HepG2 (cell line): ENCODE measurements around the gene TLK2. TPM values are rescaled to one million over a fixed set of nuclear protein-coding genes. Genes with fewer than 3 reads are reported as not detected.
"Not testable (repeated sequence)": the region's sequence is repeated elsewhere in the genome, so short reads cannot be mapped to it uniquely, and the experiment has no call there.

Experiments
- ATAC-seq: fragments of 200-7000 bp; cut with Tn5 transposase; 3 replicates; pipeline ENCODE4 v1.9.1; 2020; ENCODE audit warnings: mild to moderate bottlenecking, moderate library complexity
- BruUV-seq: library from RNA; stranded (reverse); fragments of 400-500 nt; replicated peaks from 2 replicates; lab custom pipeline; 2021; lab: Mats Ljungman, UMichigan
- CTCF ChIA-PET: fragments of 300-600 bp; formaldehyde crosslinking; extraction: SDS; loops from one replicate; lab custom pipeline; 2021; ENCODE audit warnings: low total read pairs, inconsistent platforms, low intra/inter-chr PET ratio; lab: Yijun Ruan, JAX
- POLR2A ChIA-PET: fragments of 350-600 bp; sonication (Branson Sonifier 250); formaldehyde crosslinking; loops from one replicate; lab custom pipeline; 2020; ENCODE audit warnings: antibody characterized with exemption, inconsistent platforms; lab: Yijun Ruan, JAX
- DNase-seq: peaks from one replicate; pipeline ENCODE4 v3.0.0-alpha.2; 2015; ENCODE audit warnings: low spot score
- FAIRE-seq: peaks from 3 replicates; lab custom pipeline; 2011; peaks lifted over from hg19 to GRCh38; lab: Jason Lieb, UNC
- H2AFZ ChIP-seq: one replicate; pipeline ENCODE4 v1.6.1; 2011; ENCODE audit warnings: low read length, inconsistent platforms
- H3K27ac ChIP-seq: fragments of 300-600 bp; 3 replicates; pipeline ENCODE4 v1.8.0; 2011; ENCODE audit warnings: mixed run types, mild to moderate bottlenecking, mixed read lengths, low read length, inconsistent platforms; ENCODE audit not compliant: insufficient read depth; ENCODE audit errors: extremely low read length
- H3K27me3 ChIP-seq, 2 experiments: fragments of 200-600 bp in 1 of 2; 2 replicates in 1 of 2; 3 replicates in 1 of 2; pipeline versions ENCODE4 v1.6.0 to v1.8.0; 2011; ENCODE audit warnings: low read length in 2 of 2, mild to moderate bottlenecking in 2 of 2, moderate library complexity in 2 of 2, inconsistent platforms in 1 of 2; ENCODE audit not compliant: insufficient read depth in 2 of 2, control insufficient read depth in 1 of 2
- H3K36me3 ChIP-seq, 2 experiments: fragments of 200-600 bp in 1 of 2; replicated peaks in 1 of 2; 2 replicates in 1 of 2; 3 replicates in 1 of 2; pipeline versions ENCODE4 v1.5.1 to v1.8.0; 2011; ENCODE audit warnings: low read length in 2 of 2, inconsistent platforms in 1 of 2; ENCODE audit not compliant: insufficient read depth in 2 of 2, control insufficient read depth in 1 of 2
- H3K4me1 ChIP-seq: 2 replicates; pipeline ENCODE4 v1.5.1; 2012; ENCODE audit warnings: low read length, inconsistent platforms; ENCODE audit not compliant: insufficient read depth
- H3K4me2 ChIP-seq: 2 replicates; pipeline ENCODE4 v1.6.0; 2011; ENCODE audit warnings: low read depth, low read length, inconsistent platforms
- H3K4me3 ChIP-seq, 3 experiments: fragments of 200-600 bp in 1 of 3; sonication (generic), shearing (Covaris generic) in 1 of 3; replicated peaks in 1 of 3; 2 replicates each; pipeline ENCODE4 v1.5.1; 2011 to 2016; ENCODE audit warnings: low read length in 3 of 3, inconsistent platforms in 2 of 3, low read depth in 2 of 3, mild to moderate bottlenecking in 2 of 3, control low read depth in 1 of 3, mixed read lengths in 1 of 3; ENCODE audit not compliant: insufficient read depth in 1 of 3
- H3K79me2 ChIP-seq: one replicate; pipeline ENCODE4 v1.6.1; 2011; ENCODE audit warnings: low read length, inconsistent platforms; ENCODE audit not compliant: insufficient read depth
- H3K9ac ChIP-seq: 2 replicates; pipeline ENCODE4 v1.6.0; 2011; ENCODE audit warnings: mild to moderate bottlenecking, low read depth, low read length, inconsistent platforms; ENCODE audit not compliant: insufficient read depth
- H3K9me3 ChIP-seq: 2 replicates; pipeline ENCODE4 v1.5.1; 2012; ENCODE audit warnings: mild to moderate bottlenecking, low read length
- H4K20me1 ChIP-seq: 2 replicates; pipeline ENCODE4 v1.6.0; 2011; ENCODE audit warnings: inconsistent platforms, mild to moderate bottlenecking, low read length, moderate library complexity; ENCODE audit not compliant: insufficient read depth
- ZKSCAN8 ChIP-seq: IDR thresholded peaks from 2 replicates; pipeline ENCODE4 v1.6.1; 2016; ENCODE audit warnings: borderline replicate concordance, missing genetic modification reagents, missing compliant biosample characterization
- WGBS: methylation state at CpG from one replicate; pipeline ENCODE4 v1.1.6; 2017; ENCODE audit warnings: low lambda C conversion rate; 5-methylcytosine and 5-hydroxymethylcytosine counted together
- in situ Hi-C: cut with HindIII; loops from 2 replicates; pipeline ENCODE4 v1.10.0; 2017; ENCODE audit warnings: low pct_unique_long_range_greater_than_20kb; ENCODE audit not compliant: extremely low pct_ligation_motif_present
- intact Hi-C: fragments of 100-400 bp; cut with micrococcal nuclease; formaldehyde crosslinking; loops from one replicate; pipeline ENCODE4 v1.10.0; 2022; ENCODE audit not compliant: unreplicated experiment
- polyA plus RNA-seq, 8 experiments: library from polyadenylated mRNA; depleted of rRNA in 3 of 8; stranded (reverse) in 7 of 8; unstranded in 1 of 8; fragments of >200 nt; fragmentation: Illumina TruSeq in 4 of 8; extraction: Trizol in 4 of 8; gene quantifications; 2 replicates each; pipeline versions ENCODE4 v1.2.1 to v1.2.3, GENCODE V29; 2011 to 2016; ENCODE audit warnings: low read depth in 4 of 8, missing spikeins in 1 of 8, mixed read lengths in 1 of 8; ENCODE audit not compliant: insufficient read depth in 1 of 8
- total RNA-seq, 5 experiments: library from RNA; depleted of rRNA; stranded (reverse); fragments of >200 nt; fragmentation: Illumina TruSeq; extraction: Trizol; gene quantifications; 2 replicates each; pipeline ENCODE4 v1.2.3, GENCODE V29; 2016; ENCODE audit warnings: low read depth in 1 of 5

TLK2 gene
- total and polyA plus RNA-seq, 2 of the 13 experiments (the other 11 are each of a cell fraction or from before 2014, with no cell fraction given), result 58.7 to 60.8 TPM

- in situ Hi-C loops, ATAC-seq, CTCF ChIA-PET: not testable (repeated sequence)
Observed at GRCh38 chr17:62482553-62482952, 3.9 kb downstream of the TLK2 start.

DNA sequence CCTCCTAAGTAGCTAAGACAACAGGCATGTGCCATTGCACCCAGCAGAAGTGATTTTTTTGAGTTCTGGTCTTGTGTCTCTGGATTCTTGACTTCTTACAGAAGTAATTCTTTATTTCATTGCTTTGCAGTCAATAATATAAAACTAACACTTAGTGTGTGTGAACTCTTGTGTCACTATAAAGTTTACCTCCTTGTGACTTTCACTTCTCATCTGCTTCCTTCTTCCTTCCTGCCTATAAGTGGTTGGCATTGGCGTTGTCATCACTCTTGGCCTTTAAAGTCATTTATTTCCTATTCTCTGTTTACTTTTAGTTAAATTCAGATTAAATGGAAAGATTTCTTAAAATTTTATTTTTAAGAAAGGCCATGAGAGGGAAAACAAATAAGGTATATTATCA lies 12.4 kb downstream of the TLK2 start:
- H3K4me1 ChIP-seq, POLR2A ChIA-PET, H3K4me2 ChIP-seq, H3K27me3 ChIP-seq, in situ Hi-C loops, BruUV-seq, H3K9me3 ChIP-seq, FAIRE-seq, H3K4me3 ChIP-seq, H3K27ac ChIP-seq, ATAC-seq, DNase-seq, intact Hi-C loops, CTCF ChIA-PET, H2AFZ ChIP-seq, H3K9ac ChIP-seq: not testable (repeated sequence)
- Histone ChIP-seq H4K20me1 (peaks cover 16% of the 10 kb centered on the region), H3K79me2 (peaks cover 76% of the 10 kb centered on the region), H3K36me3 (peaks cover 2 to 23% of the 10 kb centered on the region in 2 experiments; a peak in 3 of 5 replicates)
- WGBS, result 100% methylated on average over 1 of the region's 1 CpG

More at GRCh38 chr17:62482553-62482952, 3.9 kb downstream of the TLK2 start:
- H3K4me1 ChIP-seq, result peaks cover 29% of the 10 kb centered on the region
- intact Hi-C loops, H2AFZ ChIP-seq, BruUV-seq, H3K27me3 ChIP-seq, POLR2A ChIA-PET, H3K9me3 ChIP-seq, DNase-seq, H3K4me3 ChIP-seq, FAIRE-seq, H3K27ac ChIP-seq, H3K9ac ChIP-seq: not testable (repeated sequence)
- peaks cover 61% of the 10 kb centered on the region for H3K79me2 ChIP-seq
- WGBS, result 95% methylated on average over 3 of the region's 3 CpGs
- H3K36me3 ChIP-seq, result peaks cover 0 to 11% of the 10 kb centered on the region in 2 experiments; a peak in 2 of 5 replicates
- TF ChIP-seq ZKSCAN8 (CRISPR knock-in tag), result peak; percentile 94
- H4K20me1 ChIP-seq, result peaks cover 25% of the 10 kb centered on the region
- H3K4me2 ChIP-seq, result peak overlapping the region; percentile 7; the same call in 1 of the 2 replicates

DNA sequence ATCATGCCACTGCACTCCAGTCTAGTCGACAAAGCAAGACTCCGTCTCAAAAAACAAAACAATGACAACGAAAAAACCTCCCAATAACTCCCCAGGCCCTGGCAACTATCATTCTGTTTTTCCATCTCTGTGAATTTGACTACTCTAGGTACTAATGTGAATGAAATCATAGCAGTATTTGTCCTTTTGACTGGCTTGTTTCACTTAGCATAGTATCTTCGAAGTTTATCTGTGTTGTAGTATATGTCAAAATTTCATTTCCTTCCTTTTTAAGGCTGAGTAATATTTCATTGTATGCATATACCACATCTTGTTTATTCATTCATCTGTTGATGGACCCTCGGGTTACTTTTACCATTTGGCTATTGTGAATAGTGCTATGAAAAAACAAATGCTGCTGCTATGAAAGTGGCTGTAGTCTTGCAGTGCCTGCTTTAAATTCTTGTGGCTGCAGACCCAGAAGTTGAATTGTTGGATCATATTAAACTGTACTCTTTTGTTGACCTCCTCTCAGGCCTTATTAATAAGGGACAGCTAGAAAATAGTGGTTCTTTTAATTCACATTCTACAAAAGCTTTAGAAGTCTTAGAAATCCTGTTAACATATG lies 14.5 kb downstream of the TLK2 start:
- Histone ChIP-seq H3K36me3 (peaks cover 3 to 13% of the 10 kb centered on the region in 2 experiments; a peak in 4 of 5 replicates), H3K4me1 (peaks cover 11% of the 10 kb centered on the region), H3K79me2 (peaks cover 77% of the 10 kb centered on the region), H4K20me1 (peaks cover 16% of the 10 kb centered on the region)
- intact Hi-C loops, BruUV-seq, H3K4me2 ChIP-seq, H2AFZ ChIP-seq, H3K27ac ChIP-seq, ATAC-seq, in situ Hi-C loops, CTCF ChIA-PET, POLR2A ChIA-PET, FAIRE-seq, DNase-seq, H3K9ac ChIP-seq, H3K27me3 ChIP-seq, H3K9me3 ChIP-seq, H3K4me3 ChIP-seq: not testable (repeated sequence)
- WGBS, result 92% methylated on average over 5 of the region's 5 CpGs

DNA sequence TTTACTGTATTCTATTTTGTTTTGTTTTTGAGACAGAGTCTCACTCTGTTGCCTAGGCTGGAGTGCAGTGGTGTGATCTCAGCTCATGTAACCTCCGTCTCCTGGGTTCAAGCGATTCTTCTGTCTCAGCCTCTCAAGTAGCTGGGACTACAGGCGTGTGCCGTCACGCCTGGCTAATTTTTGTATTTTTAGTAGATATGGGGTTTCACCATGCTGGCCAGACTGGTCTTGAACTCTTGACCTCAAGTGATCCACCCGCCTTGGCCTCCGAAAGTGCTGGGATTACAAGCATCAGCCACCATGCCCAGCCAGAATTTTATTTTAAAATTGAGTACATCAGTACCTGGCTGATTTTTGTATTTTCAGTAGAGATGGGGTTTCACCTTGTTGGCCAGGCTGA lies 15.4 kb downstream of the TLK2 start:
- H2AFZ ChIP-seq, H3K4me3 ChIP-seq, H3K27ac ChIP-seq, H3K9ac ChIP-seq, H3K4me2 ChIP-seq, DNase-seq, intact Hi-C loops, BruUV-seq, H3K27me3 ChIP-seq, ATAC-seq, POLR2A ChIA-PET, H3K9me3 ChIP-seq, CTCF ChIA-PET, FAIRE-seq, in situ Hi-C loops: not testable (repeated sequence)
- H4K20me1 ChIP-seq, result peaks cover 16% of the 10 kb centered on the region; the same call in 1 of the 2 replicates
- peaks cover 3 to 11% of the 10 kb centered on the region in 2 experiments; a peak in 4 of 5 replicates for H3K36me3 ChIP-seq
- WGBS, result 98% methylated on average over 7 of the region's 7 CpGs
- peaks cover 11% of the 10 kb centered on the region for H3K4me1 ChIP-seq
- H3K79me2 ChIP-seq, result peaks cover 78% of the 10 kb centered on the region
